ENCODE results near the gene ARHGAP32.

- TF ChIP-seq POLR2A (IDR thresholded peaks at IDR 0.05) (no peak), CTCF (IDR thresholded peaks at IDR 0.05) (no peak)
Observed at GRCh38 chr11:129192150-129192549, at the start of gene ARHGAP32.

All from thyroid gland (tissue), 4 donors.